AG10803 (cell line): ENCODE data around the gene INHBB.

Experiments used
- DNase-seq: peaks from one replicate; pipeline ENCODE4 v3.0.0; 2010; ENCODE audit warnings: low read depth
- H3K4me3 ChIP-seq: 2 replicates; pipeline ENCODE4 v1.5.1; 2011; ENCODE audit warnings: mild to moderate bottlenecking, low read length, control low read depth
- CTCF ChIP-seq: conservative IDR thresholded peaks from 2 replicates; pipeline ENCODE4 v1.5.1; 2011; ENCODE audit warnings: mild to moderate bottlenecking, low read length, control low read depth, inconsistent platforms

The INHBB gene

GRCh38 chr2:120350801-120351320 lies 4.9 kb downstream of the INHBB start:
- no peak for TF ChIP-seq CTCF
- H3K4me3 ChIP-seq, result no peak overlapping the region
- no peak for DNase-seq

GRCh38 chr2:120352696-120353590 lies 7.0 kb downstream of the INHBB start:
- no peak for TF ChIP-seq CTCF
- H3K4me3 ChIP-seq, result no peak overlapping the region
- no peak for DNase-seq

GRCh38 chr2:120353591-120353898 lies 7.6 kb downstream of the INHBB start:
- DNase-seq, result no peak
- TF ChIP-seq CTCF, result no peak
- H3K4me3 ChIP-seq, result no peak overlapping the region

- H3K4me3 ChIP-seq, result no peak overlapping the region
- DNase-seq, result no peak
- no peak for TF ChIP-seq CTCF
These were observed 8.0 kb downstream of the INHBB start for GRCh38 chr2:120353931-120354330.

- DNase-seq, result no peak
- H3K4me3 ChIP-seq, result no peak overlapping the region
- no peak for TF ChIP-seq CTCF
These were observed 8.5 kb downstream of the INHBB start for GRCh38 chr2:120354467-120354866.

- no peak overlapping the region for H3K4me3 ChIP-seq
- DNase-seq, result no peak
- no peak for TF ChIP-seq CTCF
These were observed 9.2 kb downstream of the INHBB start for GRCh38 chr2:120354935-120355779.

- no peak for TF ChIP-seq CTCF
- no peak for DNase-seq
- no peak overlapping the region for H3K4me3 ChIP-seq
These were observed 9.9 kb downstream of the INHBB start for GRCh38 chr2:120355780-120356266.
